Measurements from ENCODE around the gene UVRAG. TPM values are rescaled to one million over a fixed set of nuclear protein-coding genes. Genes with fewer than 3 reads are reported as not detected.

UVRAG gene
- total RNA-seq, 1 experiment from 2014 or later = 29.5 TPM

DNA sequence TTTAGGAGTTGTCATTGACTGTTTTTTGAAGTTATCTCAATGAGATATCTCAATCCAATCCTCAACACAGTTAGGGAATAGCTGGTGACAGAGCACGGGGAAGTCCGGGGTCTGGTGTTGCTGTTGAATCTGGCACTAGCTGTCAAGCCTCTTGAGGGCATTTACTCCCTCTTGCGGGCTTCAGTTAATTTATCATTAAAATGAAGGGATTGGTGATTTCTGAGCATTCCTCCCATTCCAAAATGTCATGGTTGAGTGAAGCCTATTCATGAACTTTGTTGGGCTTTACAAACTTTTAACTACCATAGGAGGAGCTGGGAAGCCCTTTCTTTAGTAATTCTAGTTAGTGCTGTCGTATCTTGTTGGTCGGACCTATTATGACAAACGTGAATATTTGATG lies 40.2 kb downstream of the UVRAG start:
- intact Hi-C loops (cut with micrococcal nuclease; ENCODE audit: unreplicated experiment) = no loop called here
- POLR2A ChIA-PET = no interaction called here
- TSS peak; percentile 17 for BruUV-seq (replicated peaks)
- ATAC-seq = no peak
- Histone ChIP-seq H3K27ac (ENCODE audit: low read length) (no peak overlapping the region), H3K4me3 (ENCODE audit: low read depth in 2 of 2, low read length in 2 of 2) (no peak overlapping the region), H3K9me3 (ENCODE audit: control insufficient read depth, insufficient read depth, low read depth, low read length) (no peaks in the 10 kb centered on the region), H3K36me3 (ENCODE audit: control insufficient read depth, insufficient read depth, low read length) (0 out of 2 replicates have a peak, but pooled peaks cover 2% of the 10 kb centered on the region), H3K27me3 (ENCODE audit: control insufficient read depth, insufficient read depth, low read length) (no peaks in the 10 kb centered on the region), H3K4me1 (ENCODE audit: control insufficient read depth, insufficient read depth, low read length) (no peaks in the 10 kb centered on the region; the same call in 1 of the 2 replicates)
- in situ Hi-C loops (cut with HindIII; ENCODE audit: low pct_unique_long_range_greater_than_20kb, low sequenced_read_pairs) = no loop called here
- TF ChIP-seq, protein P1, sequence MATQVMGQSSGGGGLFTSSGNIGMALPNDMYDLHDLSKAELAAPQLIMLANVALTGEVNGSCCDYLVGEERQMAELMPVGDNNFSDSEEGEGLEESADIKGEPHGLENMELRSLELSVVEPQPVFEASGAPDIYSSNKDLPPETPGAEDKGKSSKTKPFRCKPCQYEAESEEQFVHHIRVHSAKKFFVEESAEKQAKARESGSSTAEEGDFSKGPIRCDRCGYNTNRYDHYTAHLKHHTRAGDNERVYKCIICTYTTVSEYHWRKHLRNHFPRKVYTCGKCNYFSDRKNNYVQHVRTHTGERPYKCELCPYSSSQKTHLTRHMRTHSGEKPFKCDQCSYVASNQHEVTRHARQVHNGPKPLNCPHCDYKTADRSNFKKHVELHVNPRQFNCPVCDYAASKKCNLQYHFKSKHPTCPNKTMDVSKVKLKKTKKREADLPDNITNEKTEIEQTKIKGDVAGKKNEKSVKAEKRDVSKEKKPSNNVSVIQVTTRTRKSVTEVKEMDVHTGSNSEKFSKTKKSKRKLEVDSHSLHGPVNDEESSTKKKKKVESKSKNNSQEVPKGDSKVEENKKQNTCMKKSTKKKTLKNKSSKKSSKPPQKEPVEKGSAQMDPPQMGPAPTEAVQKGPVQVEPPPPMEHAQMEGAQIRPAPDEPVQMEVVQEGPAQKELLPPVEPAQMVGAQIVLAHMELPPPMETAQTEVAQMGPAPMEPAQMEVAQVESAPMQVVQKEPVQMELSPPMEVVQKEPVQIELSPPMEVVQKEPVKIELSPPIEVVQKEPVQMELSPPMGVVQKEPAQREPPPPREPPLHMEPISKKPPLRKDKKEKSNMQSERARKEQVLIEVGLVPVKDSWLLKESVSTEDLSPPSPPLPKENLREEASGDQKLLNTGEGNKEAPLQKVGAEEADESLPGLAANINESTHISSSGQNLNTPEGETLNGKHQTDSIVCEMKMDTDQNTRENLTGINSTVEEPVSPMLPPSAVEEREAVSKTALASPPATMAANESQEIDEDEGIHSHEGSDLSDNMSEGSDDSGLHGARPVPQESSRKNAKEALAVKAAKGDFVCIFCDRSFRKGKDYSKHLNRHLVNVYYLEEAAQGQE (IDR thresholded peaks at IDR 0.05; ENCODE audit: insufficient read depth in 1 of 2, low read depth in 2 of 2, low read length in 1 of 2) = no peak
- no peak for TF ChIP-seq POLR2AphosphoS5 (IDR thresholded peaks at IDR 0.05; ENCODE audit: low read depth, low read length)
- no peak for TF ChIP-seq TCF7L2 (IDR thresholded peaks at IDR 0.05; ENCODE audit: low read depth, low read length)
- TF ChIP-seq, protein P2, sequence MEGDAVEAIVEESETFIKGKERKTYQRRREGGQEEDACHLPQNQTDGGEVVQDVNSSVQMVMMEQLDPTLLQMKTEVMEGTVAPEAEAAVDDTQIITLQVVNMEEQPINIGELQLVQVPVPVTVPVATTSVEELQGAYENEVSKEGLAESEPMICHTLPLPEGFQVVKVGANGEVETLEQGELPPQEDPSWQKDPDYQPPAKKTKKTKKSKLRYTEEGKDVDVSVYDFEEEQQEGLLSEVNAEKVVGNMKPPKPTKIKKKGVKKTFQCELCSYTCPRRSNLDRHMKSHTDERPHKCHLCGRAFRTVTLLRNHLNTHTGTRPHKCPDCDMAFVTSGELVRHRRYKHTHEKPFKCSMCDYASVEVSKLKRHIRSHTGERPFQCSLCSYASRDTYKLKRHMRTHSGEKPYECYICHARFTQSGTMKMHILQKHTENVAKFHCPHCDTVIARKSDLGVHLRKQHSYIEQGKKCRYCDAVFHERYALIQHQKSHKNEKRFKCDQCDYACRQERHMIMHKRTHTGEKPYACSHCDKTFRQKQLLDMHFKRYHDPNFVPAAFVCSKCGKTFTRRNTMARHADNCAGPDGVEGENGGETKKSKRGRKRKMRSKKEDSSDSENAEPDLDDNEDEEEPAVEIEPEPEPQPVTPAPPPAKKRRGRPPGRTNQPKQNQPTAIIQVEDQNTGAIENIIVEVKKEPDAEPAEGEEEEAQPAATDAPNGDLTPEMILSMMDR (IDR thresholded peaks at IDR 0.05) = no peak
- TF ChIP-seq SIN3A (IDR thresholded peaks at IDR 0.05; ENCODE audit: borderline replicate concordance, insufficient read depth, low read depth, low read length) = no peak
- DNase-seq (ENCODE audit: low read depth, low spot score) = no peak
- CTCF ChIA-PET = no interaction called here

DNA sequence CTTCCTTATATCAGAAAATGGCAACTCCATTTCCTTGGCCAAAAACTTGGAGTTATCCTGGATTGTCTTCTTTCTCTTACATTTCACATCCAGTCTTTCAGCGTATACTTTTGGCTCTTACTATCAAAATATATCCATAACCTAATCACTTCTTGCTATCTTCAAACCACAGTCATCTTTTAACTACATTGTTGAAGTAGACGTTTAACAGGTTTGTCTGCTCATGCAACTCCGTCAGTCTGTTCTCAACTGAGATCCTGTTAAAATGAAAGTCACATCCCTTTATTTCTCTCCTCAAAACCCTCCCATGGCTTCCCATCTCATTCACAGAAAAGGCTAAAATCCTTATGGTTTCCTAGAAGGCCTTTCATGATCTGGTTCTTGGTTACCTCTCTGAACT lies 41.9 kb downstream of the UVRAG start:
- ATAC-seq = no peak
- H3K36me3 ChIP-seq (ENCODE audit: control insufficient read depth, insufficient read depth, low read length) = 0 out of 2 replicates have a peak, but pooled peaks cover 2% of the 10 kb centered on the region
- no peaks in the 10 kb centered on the region for H3K9me3 ChIP-seq (ENCODE audit: control insufficient read depth, insufficient read depth, low read depth, low read length)
- TF ChIP-seq, protein P1 (IDR thresholded peaks at IDR 0.05; ENCODE audit: insufficient read depth in 1 of 2, low read depth in 2 of 2, low read length in 1 of 2) = no peak
- TF ChIP-seq TCF7L2 (IDR thresholded peaks at IDR 0.05; ENCODE audit: low read depth, low read length) (no peak), SIN3A (IDR thresholded peaks at IDR 0.05; ENCODE audit: borderline replicate concordance, insufficient read depth, low read depth, low read length) (no peak), POLR2AphosphoS5 (IDR thresholded peaks at IDR 0.05; ENCODE audit: low read depth, low read length) (no peak)
- TF ChIP-seq, protein P2 (IDR thresholded peaks at IDR 0.05) = no peak
- POLR2A ChIA-PET = no interaction called here
- no peak for DNase-seq (ENCODE audit: low read depth, low spot score)
- intact Hi-C loops (cut with micrococcal nuclease; ENCODE audit: unreplicated experiment) (no loop called here), in situ Hi-C loops (cut with HindIII; ENCODE audit: low pct_unique_long_range_greater_than_20kb, low sequenced_read_pairs) (no loop called here)
- H3K27ac ChIP-seq (ENCODE audit: low read length) = no peak overlapping the region
- H3K4me3 ChIP-seq (ENCODE audit: low read depth in 2 of 2, low read length in 2 of 2) = no peak overlapping the region
- CTCF ChIA-PET = no interaction called here
- no TSS peak for BruUV-seq (replicated peaks)
- no peaks in the 10 kb centered on the region for H3K4me1 ChIP-seq (ENCODE audit: control insufficient read depth, insufficient read depth, low read length)
- H3K27me3 ChIP-seq (ENCODE audit: control insufficient read depth, insufficient read depth, low read length) = no peaks in the 10 kb centered on the region

Data from Panc1 (cell line).